Measurements from ENCODE around the gene TPP2.

- no peak for TF ChIP-seq REST (IDR thresholded peaks at IDR 0.05; ENCODE audit: low read depth)
- TF ChIP-seq TCF12 (IDR thresholded peaks at IDR 0.05; ENCODE audit: low read depth): no peak
- TF ChIP-seq RAD21 (IDR thresholded peaks at IDR 0.05; ENCODE audit: low read depth): no peak
- no peak for TF ChIP-seq CREB1 (IDR thresholded peaks at IDR 0.05; ENCODE audit: low read depth)
- no peak for TF ChIP-seq YY1 (IDR thresholded peaks at IDR 0.05; ENCODE audit: low read depth)
- TF ChIP-seq TAF1 (IDR thresholded peaks at IDR 0.05; ENCODE audit: low read depth): no peak
- TF ChIP-seq EP300 (IDR thresholded peaks at IDR 0.05; ENCODE audit: borderline replicate concordance): no peak
- no peak for TF ChIP-seq MAX (IDR thresholded peaks at IDR 0.05)
- no peak for TF ChIP-seq NFIC (IDR thresholded peaks at IDR 0.05)
- TF ChIP-seq EGR1 (IDR thresholded peaks at IDR 0.05): no peak
- TF ChIP-seq CEBPB (IDR thresholded peaks at IDR 0.05): no peak
- TF ChIP-seq TEAD4 (IDR thresholded peaks at IDR 0.05): no peak
Observed at GRCh38 chr13:102657630-102658029, 60.8 kb downstream of the TPP2 start.

All from Ishikawa (cell line).